Stimulated activated CD4-positive, alpha-beta T cell treated with anti-CD3 and anti-CD28 coated beads, Interleukin-2, amount 100 ng/mL, for 4 hours (primary cell): ENCODE data around the gene PPP2R3C.
"Not testable (repeated sequence)": the region's sequence is repeated elsewhere in the genome, so short reads cannot be mapped to it uniquely, and the experiment has no call there.

Source experiments
- DNase-seq: peaks from one replicate; pipeline ENCODE4 v3.0.0-alpha.2; 2020; ENCODE audit warnings: low read depth

The PPP2R3C gene

DNA sequence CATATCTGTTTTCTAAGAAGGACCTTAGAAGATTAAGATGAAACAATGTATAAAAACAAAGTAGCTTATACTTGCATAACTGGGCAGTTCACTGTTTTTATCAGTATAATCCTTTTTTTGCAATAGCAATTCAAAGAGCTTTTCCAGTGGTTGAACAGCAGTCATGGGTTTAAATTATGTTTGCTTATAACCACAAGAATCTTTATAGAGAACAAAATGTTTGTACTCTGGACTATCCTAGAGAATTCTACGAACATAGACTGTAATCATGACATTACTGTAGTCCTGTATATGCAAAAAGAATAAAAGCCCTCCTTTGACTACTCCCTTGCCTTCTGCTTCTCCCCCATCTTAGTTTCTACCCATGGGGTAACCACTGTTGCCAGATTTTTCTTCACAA lies 70.0 kb downstream of the PPP2R3C start:
- DNase-seq, result no peak

DNA sequence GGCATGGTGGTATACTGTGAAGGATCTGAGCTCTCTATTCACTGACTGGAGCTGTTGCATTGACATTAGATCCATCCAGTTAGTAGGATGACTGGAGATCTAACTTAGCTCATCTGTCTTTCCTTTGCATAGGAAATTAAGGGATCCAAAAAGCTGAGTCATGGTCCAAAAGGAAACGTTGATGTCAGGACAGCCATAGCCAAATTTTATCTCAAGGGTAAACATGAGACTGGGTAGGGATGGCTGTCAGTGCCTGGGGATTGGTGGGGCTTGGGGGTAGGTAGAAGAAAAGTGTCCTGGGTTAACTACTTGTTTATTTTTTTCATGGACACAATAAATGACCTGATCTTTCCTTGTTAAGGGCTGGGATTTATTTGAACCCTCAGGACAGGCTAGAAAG lies 71.1 kb downstream of the PPP2R3C start:
- DNase-seq, result no peak

DNA sequence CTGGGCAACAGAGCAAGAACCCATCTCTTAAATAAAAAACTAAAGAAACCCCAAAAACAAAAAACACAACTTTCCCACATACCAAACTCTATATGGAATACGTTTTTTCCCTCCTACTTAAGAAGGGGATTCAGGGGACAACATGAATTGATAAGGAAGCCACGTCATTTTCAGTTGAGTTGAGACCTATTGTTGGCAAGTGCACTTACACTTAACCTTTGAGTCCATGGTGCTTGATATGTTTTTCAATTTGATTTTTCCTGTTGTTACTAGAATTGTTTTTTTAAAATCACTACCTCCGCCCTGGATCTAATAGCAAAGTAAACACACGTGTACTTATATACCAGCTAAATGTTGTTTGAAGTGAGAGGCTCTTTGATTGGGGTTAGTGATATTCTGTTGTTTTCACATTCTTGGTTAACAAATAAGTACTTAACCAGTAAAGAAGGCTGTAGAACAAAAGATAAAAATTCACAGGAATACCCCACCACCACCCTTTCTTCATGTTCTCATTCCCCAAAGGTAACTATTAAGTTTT lies 73.7 kb downstream of the PPP2R3C start:
- DNase-seq, result no peak

DNA sequence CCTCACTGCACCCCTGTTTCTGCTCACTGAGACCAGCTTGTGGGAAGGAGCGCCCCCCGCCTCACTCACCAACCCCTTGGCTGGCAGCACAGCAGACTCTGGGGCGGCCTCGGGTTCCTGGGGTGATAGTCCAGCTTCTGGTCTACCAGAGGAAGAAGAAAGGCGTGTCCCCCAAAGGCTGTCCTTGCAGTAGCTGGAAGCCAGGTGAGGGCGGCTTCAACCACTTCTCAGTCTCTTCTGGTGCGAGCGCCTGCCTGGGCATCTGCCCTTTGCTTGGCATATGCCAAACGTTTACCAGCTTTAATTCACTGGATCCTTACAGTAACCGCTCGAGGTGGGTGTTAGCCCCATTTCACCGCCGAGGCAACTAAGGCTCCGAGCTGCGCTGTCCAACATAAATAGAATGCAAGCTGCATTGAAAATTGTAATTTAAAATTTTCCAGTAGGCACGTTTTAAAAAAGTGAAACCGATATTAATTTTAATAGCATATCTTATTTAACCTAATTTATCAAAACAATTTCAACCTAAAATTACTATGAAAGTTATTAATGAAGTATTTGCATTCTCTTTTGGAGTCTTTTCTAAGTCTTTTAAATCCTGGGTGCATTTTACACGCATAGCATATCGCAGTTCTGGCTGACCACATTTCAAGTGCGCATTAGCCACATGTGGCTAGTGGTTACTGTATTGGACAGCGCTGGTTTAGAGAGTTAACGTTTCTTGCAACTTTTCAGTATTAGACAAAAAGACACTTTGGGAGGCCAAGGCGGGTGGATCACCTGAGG lies 74.8 kb downstream of the PPP2R3C start:
- DNase-seq, result peak; percentile 3

DNA sequence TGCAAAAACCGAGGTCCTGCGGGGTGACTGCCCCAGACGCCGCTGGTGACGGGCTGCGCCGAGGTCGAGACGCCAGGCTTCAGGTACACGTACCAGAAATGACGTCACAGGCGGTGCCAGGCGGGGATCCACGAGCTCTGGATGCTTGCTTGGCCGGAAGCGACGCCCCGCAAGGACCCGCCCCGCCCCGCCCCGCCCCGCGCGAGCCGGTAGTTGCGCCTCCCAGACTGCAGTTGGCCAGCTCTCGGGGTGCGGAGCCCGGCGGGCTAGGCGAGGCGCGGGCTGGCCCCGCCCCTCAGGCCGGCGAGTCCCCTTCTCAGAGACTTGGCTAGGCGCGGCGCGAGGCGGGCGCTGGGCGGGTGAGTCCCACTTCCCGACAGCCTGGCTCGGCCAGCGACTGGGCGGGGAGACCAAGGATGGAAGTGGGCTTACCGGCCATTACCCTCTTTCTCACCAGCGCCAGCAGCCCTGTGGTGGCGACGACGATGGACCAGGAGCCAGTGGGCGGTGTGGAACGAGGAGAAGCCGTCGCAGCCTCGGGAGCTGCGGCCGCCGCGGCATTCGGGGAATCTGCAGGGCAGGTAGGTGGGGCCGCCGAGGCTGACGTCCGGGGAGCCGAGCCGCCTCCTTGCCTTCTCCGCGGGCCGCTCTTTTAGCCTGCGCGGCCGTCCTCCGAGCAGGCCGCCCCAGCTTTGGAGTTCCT lies 75.6 kb downstream of the PPP2R3C start, which contains the start of gene FAM177A1:
Gene FAM177A1 (plus strand): TSS at position 225 of the 703 bp plus-strand sequence. CDS start 192 bp downstream, at position 417.
- DNase-seq, result peak; percentile 97

DNA sequence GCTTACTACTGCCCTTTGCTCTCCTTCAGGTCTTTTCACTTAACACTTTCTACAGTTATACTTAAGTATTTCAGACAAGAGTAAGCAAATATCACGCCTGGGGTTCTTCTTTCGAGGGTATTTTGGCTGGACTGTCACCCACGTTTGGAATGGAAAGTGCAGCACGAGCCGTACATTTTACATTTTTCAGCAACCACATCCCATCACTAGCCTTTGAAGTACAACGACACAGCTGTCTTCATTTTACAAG lies 76.1 kb downstream of the PPP2R3C start:
- no peak for DNase-seq

DNA sequence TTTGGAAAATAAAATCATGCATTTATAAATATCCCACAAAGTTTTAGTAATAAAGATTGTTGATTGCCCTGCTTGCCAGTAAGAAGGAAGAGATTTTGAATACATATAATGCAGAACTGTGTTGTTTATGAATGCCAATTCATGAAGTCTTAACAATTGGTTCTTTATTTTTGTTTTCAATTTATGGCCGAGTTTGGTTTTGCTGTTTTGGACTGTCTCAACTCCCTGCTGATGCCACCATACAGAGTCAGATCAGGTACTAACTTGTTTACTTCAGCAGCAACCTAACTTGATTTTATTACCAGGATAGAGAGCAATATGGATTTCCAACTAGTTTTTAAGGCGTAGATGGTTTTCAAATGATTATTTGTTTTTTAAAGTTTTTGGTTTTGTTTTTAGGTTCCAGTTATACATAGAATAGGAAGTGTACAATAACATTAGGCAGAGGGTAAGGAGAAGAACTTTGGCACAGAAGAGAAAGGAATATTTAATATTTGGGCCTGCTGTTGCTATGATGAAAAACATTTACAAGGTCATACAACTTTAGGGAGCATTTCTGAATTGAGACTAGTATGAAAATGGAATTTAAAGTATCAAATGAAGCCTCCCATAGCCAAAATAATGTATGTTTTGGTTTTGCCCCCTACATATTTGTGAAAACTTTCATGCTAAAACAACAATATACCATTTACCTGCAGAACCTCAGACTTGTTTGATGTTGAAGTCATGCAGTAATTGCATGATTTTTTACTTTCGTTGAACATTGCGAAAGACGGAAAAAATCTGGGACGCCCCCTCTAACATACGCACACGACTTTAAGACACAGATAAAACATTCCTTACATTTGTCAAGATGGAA lies 76.6 kb downstream of the PPP2R3C start:
- DNase-seq, result no peak

DNA sequence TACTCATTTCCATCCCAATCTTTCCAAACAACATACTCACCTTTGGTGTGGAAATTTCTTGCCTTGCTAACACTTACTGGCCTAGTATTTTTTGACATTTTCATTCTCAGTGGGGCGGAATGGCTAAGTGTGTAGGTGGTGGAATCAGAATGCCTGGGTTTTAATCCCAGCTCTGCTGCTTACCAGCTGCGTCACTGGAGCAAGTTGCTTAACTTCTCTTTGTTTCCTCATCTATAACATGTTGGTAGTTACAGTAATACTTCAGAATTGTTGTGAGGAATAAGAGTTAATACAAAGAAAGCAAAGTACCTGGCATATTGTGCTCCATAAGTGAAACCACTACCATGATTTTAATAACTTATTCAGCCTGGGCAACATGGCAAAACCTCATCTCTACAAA lies 78.7 kb downstream of the PPP2R3C start:
- no peak for DNase-seq

DNA sequence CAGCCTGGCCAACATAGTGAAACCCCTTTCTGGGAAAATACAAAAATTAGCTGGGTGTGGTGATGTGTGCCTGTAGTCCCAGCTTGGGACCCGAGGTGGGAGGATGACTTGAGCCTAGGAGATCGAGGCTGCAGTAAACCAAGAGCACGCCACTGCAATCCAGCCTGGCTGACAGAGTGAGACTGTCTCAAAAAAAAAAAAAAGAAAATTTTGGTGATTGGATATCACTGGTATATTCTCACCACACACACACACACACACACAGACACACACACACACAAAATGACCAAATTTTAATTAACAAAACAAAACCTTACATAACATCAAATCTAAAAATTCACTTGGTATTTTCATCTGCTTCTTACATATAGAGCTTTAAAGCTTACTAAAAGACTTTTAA lies 79.2 kb downstream of the PPP2R3C start:
- DNase-seq, result no peak

DNA sequence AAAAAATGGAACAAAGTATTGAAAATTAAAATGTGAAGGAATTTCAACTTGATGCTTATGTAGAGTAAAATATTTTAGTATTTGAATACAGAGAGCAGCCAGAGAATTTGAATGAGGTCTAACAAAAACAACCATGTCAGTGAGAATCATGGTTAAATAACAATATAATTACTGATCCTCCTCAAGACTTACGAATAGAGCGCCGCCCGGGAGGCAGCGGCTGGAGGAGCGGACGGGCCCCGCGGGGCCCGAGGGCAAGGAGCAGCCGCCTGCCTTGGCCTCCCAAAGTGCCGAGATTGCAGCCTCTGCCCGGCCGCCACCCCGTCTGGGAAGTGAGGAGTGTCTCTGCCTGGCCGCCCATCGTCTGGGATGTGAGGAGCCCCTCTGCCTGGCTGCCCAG lies 83.5 kb downstream of the PPP2R3C start:
- not testable (repeated sequence) for DNase-seq
